GM23338 (cell line): ENCODE data around the gene KCTD19. TPM values are rescaled to one million over a fixed set of nuclear protein-coding genes. Genes with fewer than 3 reads are reported as not detected.

Source experiments
- ATAC-seq: fragments of 200-7000 bp; cut with Tn5 transposase; 3 replicates; pipeline ENCODE4 v1.9.1; 2020
- DNase-seq: peaks from one replicate; pipeline ENCODE4 v3.0.0-alpha.2; 2015; ENCODE audit warnings: low spot score
- H2AFZ ChIP-seq: fragments of 200-600 bp; sonication (generic); 2 replicates; pipeline ENCODE4 v1.8.0; 2016; ENCODE audit warnings: antibody characterized with exemption, mild to moderate bottlenecking, moderate library complexity
- H3F3A ChIP-seq: fragments of 200-600 bp; sonication (generic); replicated peaks from 2 replicates; pipeline ENCODE4 v1.8.0; 2017; ENCODE audit warnings: antibody characterized with exemption, mixed run types, low read depth
- H3K27ac ChIP-seq: fragments of 200-600 bp; sonication (generic); 2 replicates; pipeline ENCODE4 v1.6.1; 2016; ENCODE audit warnings: low read depth
- H3K27me3 ChIP-seq: fragments of 200-600 bp; sonication (generic); 2 replicates; pipeline ENCODE4 v1.8.0; 2016; ENCODE audit warnings: mild to moderate bottlenecking, mixed run types, moderate library complexity; ENCODE audit not compliant: insufficient read depth
- H3K36me3 ChIP-seq: fragments of 200-600 bp; sonication (generic); 2 replicates; pipeline ENCODE4 v1.8.0; 2016; ENCODE audit warnings: mild to moderate bottlenecking; ENCODE audit not compliant: insufficient read depth
- H3K4me1 ChIP-seq: fragments of 200-600 bp; sonication (generic); 2 replicates; pipeline ENCODE4 v1.8.0; 2016; ENCODE audit warnings: mild to moderate bottlenecking, moderate library complexity; ENCODE audit not compliant: insufficient read depth
- H3K4me2 ChIP-seq: fragments of 200-600 bp; sonication (generic); 2 replicates; pipeline ENCODE4 v1.7.1; 2017; ENCODE audit warnings: mixed run types
- H3K4me3 ChIP-seq: fragments of 200-600 bp; sonication (generic); 2 replicates; pipeline ENCODE4 v1.6.1; 2016; ENCODE audit warnings: mixed run types
- H3K79me2 ChIP-seq: fragments of 200-600 bp; sonication (generic); replicated peaks from 2 replicates; pipeline ENCODE4 v1.8.0; 2017; ENCODE audit warnings: mild to moderate bottlenecking; ENCODE audit not compliant: insufficient read depth
- H3K9me2 ChIP-seq: fragments of 200-600 bp; sonication (generic); 2 replicates; pipeline ENCODE4 v1.8.0; 2017; ENCODE audit not compliant: insufficient read depth
- H4K20me1 ChIP-seq: fragments of 200-600 bp; sonication (generic); replicated peaks from 2 replicates; pipeline ENCODE4 v1.8.0; 2017; ENCODE audit warnings: mild to moderate bottlenecking; ENCODE audit not compliant: insufficient read depth
- H3K27ac Mint-ChIP-seq: 2 replicates; pipeline ENCODE4 v1.8.0; 2020; ENCODE audit warnings: inconsistent platforms, mild to moderate bottlenecking, moderate library complexity, mixed read lengths
- H3K27me3 Mint-ChIP-seq: 3 replicates; pipeline ENCODE4 v1.8.0; 2022; ENCODE audit warnings: low read depth, mild to moderate bottlenecking, moderate library complexity, mixed read lengths, inconsistent platforms; ENCODE audit not compliant: insufficient read depth, poor library complexity
- H3K36me3 Mint-ChIP-seq: 3 replicates; pipeline ENCODE4 v1.8.0; 2021; ENCODE audit warnings: low read depth, mild to moderate bottlenecking, inconsistent platforms, moderate library complexity, mixed read lengths
- H3K4me1 Mint-ChIP-seq: 3 replicates; pipeline ENCODE4 v1.8.0; 2020; ENCODE audit warnings: mild to moderate bottlenecking, inconsistent platforms, mixed read lengths
- H3K4me3 Mint-ChIP-seq: 3 replicates; pipeline ENCODE4 v1.8.0; 2021; ENCODE audit warnings: moderate library complexity, mild to moderate bottlenecking, inconsistent platforms, mixed read lengths
- H3K9me3 Mint-ChIP-seq: 3 replicates; pipeline ENCODE4 v1.8.0; 2020; ENCODE audit warnings: moderate library complexity, mild to moderate bottlenecking, inconsistent platforms, mixed read lengths
- CREB1 ChIP-seq: fragments of 250-450 bp; sonication (Bioruptor Pico); IDR thresholded peaks from 2 replicates; pipeline ENCODE4 v1.5.0; 2020; ENCODE audit warnings: low read depth, mild to moderate bottlenecking, moderate library complexity
- CTCF ChIP-seq, 2 experiments: fragments of 200-600 bp in 1 of 2; sonication (generic) in 1 of 2; conservative IDR thresholded peaks; 2 replicates each; pipeline versions ENCODE4 v1.5.1 to v1.6.1; 2016 to 2017; ENCODE audit warnings: antibody characterized with exemption in 2 of 2, low read depth in 2 of 2, mild to moderate bottlenecking in 2 of 2, moderate library complexity in 1 of 2
- ETS1 ChIP-seq: IDR thresholded peaks from 2 replicates; pipeline ENCODE4 v1.6.1; 2016; ENCODE audit warnings: antibody characterized with exemption
- EZH2 ChIP-seq: fragments of 200-600 bp; sonication (generic); IDR thresholded peaks from one replicate; pipeline ENCODE4 v1.8.0; 2017; ENCODE audit warnings: antibody characterized with exemption, mild to moderate bottlenecking, low read depth; ENCODE audit not compliant: unreplicated experiment
- JUNB ChIP-seq: IDR thresholded peaks from one replicate; pipeline ENCODE4 v1.6.1; 2016; ENCODE audit warnings: antibody characterized with exemption; ENCODE audit not compliant: unreplicated experiment
- POLR2AphosphoS5 ChIP-seq: IDR thresholded peaks from 2 replicates; pipeline ENCODE4 v1.6.1; 2016; ENCODE audit warnings: antibody characterized with exemption, low read depth
- REST ChIP-seq: IDR thresholded peaks from one replicate; pipeline ENCODE4 v1.6.1; 2018; ENCODE audit warnings: antibody characterized with exemption; ENCODE audit not compliant: unreplicated experiment
- STAT1 ChIP-seq: IDR thresholded peaks from one replicate; pipeline ENCODE4 v1.6.1; 2016; ENCODE audit warnings: antibody characterized with exemption; ENCODE audit not compliant: unreplicated experiment
- ZNF114 ChIP-seq: fragments of 250-450 bp; sonication (Bioruptor Pico); IDR thresholded peaks from 2 replicates; pipeline ENCODE4 v1.5.0; 2020; ENCODE audit warnings: mild to moderate bottlenecking, moderate library complexity
- ZNF331 ChIP-seq: fragments of 250-450 bp; sonication (Bioruptor Pico); IDR thresholded peaks from 2 replicates; pipeline ENCODE4 v1.5.0; 2020; ENCODE audit warnings: low read depth, mild to moderate bottlenecking, moderate library complexity
- polyA plus RNA-seq: library from polyadenylated mRNA; unstranded; fragments of >200 nt; fragmentation: Nextera tagmentation; extraction: Ambion mirVana; gene quantifications from 2 replicates; pipeline ENCODE4 v1.2.1, GENCODE V29; 2016
- total RNA-seq: library from RNA; depleted of rRNA; stranded (reverse); fragments of >200 nt; shearing (Covaris generic); gene quantifications from 2 replicates; pipeline ENCODE4 v1.2.3, GENCODE V29; 2014

Gene KCTD19
- total and polyA plus RNA-seq, 2 experiments from 2014 or later = 0.31 to 0.65 TPM

GRCh38 chr16:67270931-67271338 lies 55.6 kb downstream of the KCTD19 start:
- no peak for DNase-seq
- no peak for ATAC-seq
- H3K27ac Mint-ChIP-seq = no peak overlapping the region

GRCh38 chr16:67269766-67270165 lies 56.8 kb downstream of the KCTD19 start:
- Histone ChIP-seq H4K20me1 (peaks cover 3% of the 10 kb centered on the region), H3F3A (no peaks in the 10 kb centered on the region), H3K4me1 (peaks cover 7% of the 10 kb centered on the region; the same call in 1 of the 2 replicates), H2AFZ (no peak overlapping the region), H3K4me3 (no peak overlapping the region), H3K36me3 (no peaks in the 10 kb centered on the region), H3K27me3 (no peaks in the 10 kb centered on the region), H3K79me2 (no peaks in the 10 kb centered on the region), H3K27ac (no peak overlapping the region), H3K9me2 (no peaks in the 10 kb centered on the region), H3K4me2 (0 out of 2 replicates have a peak overlapping the region, but pooled peaks have one; percentile 20)
- Mint-ChIP-seq H3K36me3 (no peaks in the 10 kb centered on the region; the same call in 2 of the 3 replicates), H3K9me3 (no peaks in the 10 kb centered on the region), H3K4me3 (no peak overlapping the region), H3K27ac (no peak overlapping the region), H3K4me1 (no peaks in the 10 kb centered on the region), H3K27me3 (peaks cover 12% of the 10 kb centered on the region)
- DNase-seq (peak; percentile 60), ATAC-seq (peak; percentile 76)
- TF ChIP-seq CREB1 (CRISPR knock-in tag) (no peak), CTCF (conservative IDR thresholded peaks at IDR 0.05; ENCODE audit: low read depth in 2 of 2) (no peak), STAT1 (no peak), REST (no peak), ZNF114 (CRISPR knock-in tag) (no peak), EZH2 (no peak), ZNF331 (CRISPR knock-in tag) (no peak), POLR2AphosphoS5 (no peak), JUNB (no peak), ETS1 (no peak)

More at GRCh38 chr16:67270931-67271338, 55.6 kb downstream of the KCTD19 start:
- H3K36me3 Mint-ChIP-seq = no peaks in the 10 kb centered on the region; the same call in 2 of the 3 replicates
- H3K9me2 ChIP-seq = no peaks in the 10 kb centered on the region
- peaks cover 3% of the 10 kb centered on the region for H4K20me1 ChIP-seq
- H3K79me2 ChIP-seq = no peaks in the 10 kb centered on the region
- no peak overlapping the region for H3K4me3 ChIP-seq
- no peak overlapping the region for H3K4me2 ChIP-seq
- H3K27me3 Mint-ChIP-seq = peaks cover 12% of the 10 kb centered on the region
- H3K27ac ChIP-seq = no peak overlapping the region
- peaks cover 7% of the 10 kb centered on the region; the same call in 1 of the 2 replicates for H3K4me1 ChIP-seq
- no peaks in the 10 kb centered on the region for H3K27me3 ChIP-seq
- H3K4me1 Mint-ChIP-seq = no peaks in the 10 kb centered on the region
- H3K9me3 Mint-ChIP-seq = no peaks in the 10 kb centered on the region
- TF ChIP-seq EZH2 (no peak), POLR2AphosphoS5 (no peak), JUNB (no peak)
- no peak overlapping the region for H3K4me3 Mint-ChIP-seq
- no peaks in the 10 kb centered on the region for H3K36me3 ChIP-seq
- H3F3A ChIP-seq = no peaks in the 10 kb centered on the region
- no peak overlapping the region for H2AFZ ChIP-seq
